ENCODE data around the gene RAB36.
A peak's percentile ranks its signal among the peaks of the same experiment; 100 is the strongest.

Gene RAB36

DNA sequence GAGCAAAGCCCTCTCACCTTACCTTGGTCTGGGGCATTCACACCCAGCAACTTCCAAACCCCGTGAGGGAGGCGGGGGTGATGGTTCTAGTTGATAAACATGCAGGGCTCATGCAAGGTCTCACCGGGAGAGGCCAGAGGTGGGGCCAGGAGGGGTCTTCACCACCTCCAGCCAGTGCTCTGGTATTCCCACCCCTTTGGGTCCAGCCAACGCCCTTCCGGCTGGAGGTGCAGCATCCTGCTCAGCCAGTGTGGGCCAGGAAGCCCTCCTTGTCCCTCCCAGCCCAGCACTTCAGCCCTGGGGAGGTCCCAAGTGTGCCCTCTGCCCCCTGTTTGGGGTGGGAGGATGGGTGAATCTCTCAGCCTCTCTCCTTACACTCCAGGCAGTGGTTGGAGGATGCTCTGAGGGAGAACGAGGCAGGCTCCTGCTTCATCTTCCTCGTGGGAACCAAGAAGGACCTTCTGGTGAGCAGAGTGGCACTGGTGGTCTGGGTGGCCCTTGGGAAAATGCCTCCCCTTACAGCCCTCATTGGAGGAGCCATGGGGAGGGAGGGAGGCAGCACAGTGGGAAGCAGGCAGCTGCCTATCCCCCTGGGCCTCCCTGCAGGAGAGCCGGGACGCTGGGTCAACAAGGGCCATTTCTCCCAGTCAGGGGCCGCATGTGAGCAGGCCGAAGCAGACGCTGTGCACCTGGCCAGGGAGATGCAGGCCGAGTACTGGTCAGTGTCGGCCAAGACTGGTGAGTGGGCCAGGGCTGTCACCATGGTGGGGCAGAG lies 13.4 kb downstream of the RAB36 start:
- no peak for DNase-seq (ENCODE audit: low read depth)

GRCh38 chr22:23159291-23159630 lies 14.0 kb downstream of the RAB36 start:
- DNase-seq (ENCODE audit: low read depth) = no peak

DNA sequence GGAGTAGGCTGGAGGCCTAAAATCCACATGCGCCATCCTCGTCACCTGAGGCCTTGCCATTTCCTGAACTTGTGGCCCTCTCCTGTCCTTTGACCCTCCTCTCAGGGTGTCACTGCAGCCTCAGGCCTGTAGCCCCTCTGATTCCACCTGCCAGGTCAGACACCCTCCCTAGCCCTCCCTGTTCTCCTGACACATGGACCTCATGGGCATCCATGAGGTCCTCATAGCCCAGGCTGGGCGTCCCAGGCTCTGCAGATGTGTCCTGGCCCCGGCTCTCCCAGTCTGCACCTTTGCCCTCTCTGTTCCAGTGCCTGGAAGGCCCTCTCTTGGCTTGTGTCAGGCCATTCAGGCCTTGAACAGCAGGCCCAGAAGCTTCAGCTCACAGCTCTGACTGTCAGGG lies 15.8 kb downstream of the RAB36 start:
- no peak for DNase-seq (ENCODE audit: low read depth)

- DNase-seq (ENCODE audit: low read depth) = no peak
Observed at GRCh38 chr22:23161574-23161973, 16.3 kb downstream of the RAB36 start.

GRCh38 chr22:23163665-23164064 lies 18.4 kb downstream of the RAB36 start:
- no peak for DNase-seq (ENCODE audit: low read depth)

GRCh38 chr22:23164091-23164490 lies 18.8 kb downstream of the RAB36 start:
- no peak for DNase-seq (ENCODE audit: low read depth)

GRCh38 chr22:23166042-23166831 lies 21.0 kb downstream of the RAB36 start:
- DNase-seq (ENCODE audit: low read depth) = no peak

DNA sequence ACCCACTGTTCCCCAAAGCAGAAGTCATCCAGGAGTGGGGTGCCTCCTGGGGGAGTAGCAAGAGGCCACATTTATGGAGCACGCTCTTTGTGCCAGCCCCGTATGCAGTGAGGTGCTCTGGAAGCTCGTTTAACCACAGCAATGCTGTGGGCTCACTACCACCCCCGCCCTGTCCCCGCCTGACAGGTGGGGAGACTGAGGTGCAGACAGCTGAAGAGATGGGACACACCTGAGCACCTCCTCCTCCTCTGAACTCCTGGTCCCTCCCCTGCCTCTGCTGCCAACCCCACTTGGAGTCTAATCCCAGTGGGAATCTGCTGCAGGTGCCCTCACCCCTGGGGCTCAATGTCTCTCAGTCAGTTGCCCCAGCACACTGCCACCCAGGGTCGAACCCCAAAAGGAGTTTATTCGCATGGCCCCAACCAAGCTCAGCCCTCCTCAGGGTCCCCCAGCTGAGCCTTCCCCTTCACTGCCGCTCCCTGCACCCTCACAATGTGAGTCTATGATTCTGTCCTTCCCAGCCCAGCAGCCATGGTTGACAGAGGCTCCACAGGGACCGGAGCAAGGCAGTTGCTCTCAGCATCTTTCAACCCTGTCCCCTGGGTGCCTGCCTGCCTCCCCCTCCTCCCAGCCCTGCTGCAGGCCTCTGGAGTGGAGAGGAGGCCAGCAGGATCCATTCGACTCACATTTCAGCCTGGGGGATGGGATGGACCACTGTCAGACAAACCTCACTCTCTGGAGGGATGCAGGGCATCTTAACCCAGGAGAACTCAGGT lies 21.8 kb downstream of the RAB36 start:
- no peak for DNase-seq (ENCODE audit: low read depth)

DNA sequence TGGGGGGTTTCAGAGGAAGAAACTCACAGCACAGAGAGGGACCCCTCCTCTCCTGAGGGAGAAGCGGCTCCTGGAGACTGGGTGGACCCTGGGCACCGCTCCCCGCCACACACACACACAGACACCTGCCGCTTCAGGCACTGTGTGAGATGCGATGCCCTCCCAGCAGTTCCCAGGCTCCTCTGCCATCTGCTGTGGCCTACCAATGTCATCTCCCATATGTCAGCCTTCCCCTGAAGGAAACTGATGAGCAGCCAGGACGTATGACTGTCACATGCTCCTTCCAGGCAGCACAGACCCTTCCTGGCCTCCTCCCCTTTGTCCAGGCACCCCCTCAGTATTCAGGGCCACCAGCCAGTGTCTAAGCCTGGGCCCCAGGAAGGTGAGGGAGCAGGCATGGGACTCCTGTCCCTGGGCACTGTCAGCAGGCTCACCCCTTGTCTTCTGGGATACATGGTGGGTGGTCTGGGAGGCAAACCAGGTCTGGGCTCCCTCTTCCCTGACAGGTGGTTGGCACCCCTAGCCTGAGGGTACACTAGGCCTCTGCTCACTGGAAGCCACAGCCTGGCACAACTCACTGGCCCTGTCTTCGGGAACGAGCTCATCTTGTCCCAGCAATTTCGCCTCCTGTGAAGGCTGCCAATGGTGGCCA lies 23.2 kb downstream of the RAB36 start:
- no peak for DNase-seq (ENCODE audit: low read depth)

DNA sequence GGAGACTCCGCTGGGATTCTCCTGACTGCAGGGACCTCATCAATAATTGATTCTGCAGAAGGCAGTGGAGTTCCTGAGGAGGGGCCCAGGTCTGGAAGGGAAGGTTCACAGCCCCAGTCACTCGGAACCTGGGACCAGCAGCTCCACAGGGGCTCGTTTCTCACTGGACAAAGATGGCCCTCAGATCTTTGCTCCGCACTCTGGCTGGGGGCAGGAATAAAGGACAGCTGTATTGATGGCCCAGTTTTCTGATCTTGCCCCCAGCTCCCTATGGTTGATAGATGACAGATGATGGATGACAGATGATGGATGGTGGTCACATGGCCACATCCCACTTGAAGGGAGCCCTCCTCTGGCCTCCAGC lies 23.7 kb downstream of the RAB36 start:
- no peak for DNase-seq (ENCODE audit: low read depth)

DNA sequence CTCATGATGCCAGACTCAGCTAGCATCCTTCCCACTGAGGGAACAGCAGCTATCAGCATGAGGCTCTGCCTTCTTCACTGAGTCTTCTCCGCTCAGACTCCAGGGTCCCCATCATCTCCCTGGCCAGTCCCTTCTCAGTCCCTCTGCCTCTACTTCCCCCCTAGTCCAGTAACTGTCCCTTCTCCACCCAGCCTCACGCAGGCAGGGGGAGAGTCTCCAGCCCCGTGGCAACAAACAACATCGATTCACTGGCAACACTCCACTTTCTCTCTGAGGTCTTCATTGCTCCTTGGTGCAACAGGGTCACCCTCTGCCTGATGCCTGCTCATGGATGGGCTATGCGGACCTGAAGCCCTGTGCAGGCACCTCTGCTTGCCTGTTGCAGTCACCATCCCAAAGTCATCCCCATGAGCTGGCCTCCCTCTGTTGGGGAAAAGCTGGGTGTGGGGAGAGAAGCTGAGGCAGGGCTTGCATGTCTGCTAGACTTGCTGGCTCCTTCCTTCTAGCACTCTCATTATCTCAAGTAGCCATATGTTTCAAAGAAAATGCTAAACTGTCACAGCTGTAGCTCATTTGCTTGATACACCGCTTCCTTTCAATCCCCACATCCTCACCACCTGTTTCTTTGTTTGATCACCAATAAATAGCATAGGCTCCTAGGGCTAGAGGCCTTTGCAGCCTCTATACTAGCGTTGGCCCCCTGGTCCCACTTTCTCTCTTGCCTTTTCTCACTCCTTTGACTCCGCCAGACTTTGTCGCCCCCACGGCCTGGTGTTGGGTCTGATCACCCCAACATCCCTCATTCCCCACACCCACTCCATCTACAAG lies 30.8 kb downstream of the RAB36 start:
- DNase-seq (ENCODE audit: low read depth) = no peak

DNA sequence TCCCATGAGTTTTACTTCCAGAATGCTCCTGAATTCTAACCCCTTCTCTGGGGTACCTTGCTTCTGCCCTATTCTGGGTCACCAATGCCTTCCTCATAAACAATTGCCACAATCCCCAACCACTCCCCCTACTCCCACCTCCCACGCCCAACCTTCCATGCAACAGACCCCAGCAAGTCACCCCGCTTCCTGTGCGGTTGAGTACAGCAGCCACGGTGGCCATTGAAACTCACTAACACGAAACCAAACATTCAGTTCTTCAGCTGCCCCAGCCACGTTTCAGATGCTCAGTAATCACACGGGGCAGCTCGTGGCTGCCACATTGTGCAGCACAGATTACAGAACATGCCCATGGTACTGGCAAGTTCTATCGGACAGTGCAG lies 31.4 kb downstream of the RAB36 start:
- DNase-seq (ENCODE audit: low read depth) = no peak

- DNase-seq (ENCODE audit: low read depth) = no peak
Observed at GRCh38 chr22:23177197-23177596, 31.9 kb downstream of the RAB36 start.

- no peak for DNase-seq (ENCODE audit: low read depth)
Observed at GRCh38 chr22:23178512-23179254, 33.4 kb downstream of the RAB36 start.

- no peak for DNase-seq (ENCODE audit: low read depth)
Observed at GRCh38 chr22:23179381-23180299, 34.4 kb downstream of the RAB36 start.

GRCh38 chr22:23180301-23180892 lies 35.1 kb downstream of the RAB36 start, which contains the start of gene BCR:
Gene BCR (plus strand): TSS chr22:23180509. CDS start chr22:23180961, 452 bp downstream.
- DNase-seq (ENCODE audit: low read depth) = peak; percentile 79

GRCh38 chr22:23180893-23181720 lies 35.8 kb downstream of the RAB36 start:
- DNase-seq (ENCODE audit: low read depth) = no peak

DNA sequence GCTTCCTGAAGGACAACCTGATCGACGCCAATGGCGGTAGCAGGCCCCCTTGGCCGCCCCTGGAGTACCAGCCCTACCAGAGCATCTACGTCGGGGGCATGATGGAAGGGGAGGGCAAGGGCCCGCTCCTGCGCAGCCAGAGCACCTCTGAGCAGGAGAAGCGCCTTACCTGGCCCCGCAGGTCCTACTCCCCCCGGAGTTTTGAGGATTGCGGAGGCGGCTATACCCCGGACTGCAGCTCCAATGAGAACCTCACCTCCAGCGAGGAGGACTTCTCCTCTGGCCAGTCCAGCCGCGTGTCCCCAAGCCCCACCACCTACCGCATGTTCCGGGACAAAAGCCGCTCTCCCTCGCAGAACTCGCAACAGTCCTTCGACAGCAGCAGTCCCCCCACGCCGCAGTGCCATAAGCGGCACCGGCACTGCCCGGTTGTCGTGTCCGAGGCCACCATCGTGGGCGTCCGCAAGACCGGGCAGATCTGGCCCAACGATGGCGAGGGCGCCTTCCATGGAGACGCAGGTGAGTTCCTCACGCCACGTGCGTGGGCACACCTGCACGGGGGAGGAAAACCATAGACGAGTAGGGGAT lies 36.5 kb downstream of the RAB36 start:
- DNase-seq (ENCODE audit: low read depth) = no peak
